Lower leg skin (tissue), 4 donors: Measurements from ENCODE around the gene CCM2. TPM values are rescaled to one million over a fixed set of nuclear protein-coding genes. Genes with fewer than 3 reads are reported as not detected.

Experiments used
- DNase-seq, 2 donors: peaks; one replicate each; pipeline ENCODE4 v3.0.0-alpha.2; 2019; ENCODE audit warnings: low spot score in 2 of 2
- H3K4me3 ChIP-seq: fragments of 200-600 bp; sonication (generic); 2 replicates; pipeline ENCODE4 v1.5.1; 2017; ENCODE audit warnings: mild to moderate bottlenecking, low read depth; ENCODE audit not compliant: poor library complexity, severe bottlenecking
- POLR2A ChIP-seq, 2 donors: fragments of 450-650 bp; IDR thresholded peaks; one replicate each; pipeline ENCODE4 v1.6.1; 2016 to 2017; ENCODE audit warnings: antibody characterized with exemption in 2 of 2, mild to moderate bottlenecking in 1 of 2, moderate library complexity in 1 of 2
- WGBS, 2 donors: methylation state at CpG; one replicate each; pipeline ENCODE4 v1.1.5; 2018; 5-methylcytosine and 5-hydroxymethylcytosine counted together
- intact Hi-C: fragments of 100-400 bp; cut with DNase I; formaldehyde crosslinking; loops from one replicate; pipeline ENCODE4 v1.15.0; 2023; ENCODE audit warnings: low total_unique reads
- total RNA-seq, 4 donors: library from RNA; depleted of rRNA; stranded (reverse); fragments of >200 nt; gene quantifications; one replicate each; pipeline ENCODE4 v1.1.0, GENCODE V29; 2016
- TF ChIP-seq, protein P1 (sequence below), 3 donors: fragments of 450-650 bp; IDR thresholded peaks; one replicate each; pipeline ENCODE4 v1.5.1; 2016; ENCODE audit warnings: antibody characterized with exemption in 3 of 3, mild to moderate bottlenecking in 3 of 3, moderate library complexity in 2 of 3

Gene CCM2
- total RNA-seq, 4 donors from 2014 or later = 25.1 to 45.7 (median 32.6) TPM

DNA sequence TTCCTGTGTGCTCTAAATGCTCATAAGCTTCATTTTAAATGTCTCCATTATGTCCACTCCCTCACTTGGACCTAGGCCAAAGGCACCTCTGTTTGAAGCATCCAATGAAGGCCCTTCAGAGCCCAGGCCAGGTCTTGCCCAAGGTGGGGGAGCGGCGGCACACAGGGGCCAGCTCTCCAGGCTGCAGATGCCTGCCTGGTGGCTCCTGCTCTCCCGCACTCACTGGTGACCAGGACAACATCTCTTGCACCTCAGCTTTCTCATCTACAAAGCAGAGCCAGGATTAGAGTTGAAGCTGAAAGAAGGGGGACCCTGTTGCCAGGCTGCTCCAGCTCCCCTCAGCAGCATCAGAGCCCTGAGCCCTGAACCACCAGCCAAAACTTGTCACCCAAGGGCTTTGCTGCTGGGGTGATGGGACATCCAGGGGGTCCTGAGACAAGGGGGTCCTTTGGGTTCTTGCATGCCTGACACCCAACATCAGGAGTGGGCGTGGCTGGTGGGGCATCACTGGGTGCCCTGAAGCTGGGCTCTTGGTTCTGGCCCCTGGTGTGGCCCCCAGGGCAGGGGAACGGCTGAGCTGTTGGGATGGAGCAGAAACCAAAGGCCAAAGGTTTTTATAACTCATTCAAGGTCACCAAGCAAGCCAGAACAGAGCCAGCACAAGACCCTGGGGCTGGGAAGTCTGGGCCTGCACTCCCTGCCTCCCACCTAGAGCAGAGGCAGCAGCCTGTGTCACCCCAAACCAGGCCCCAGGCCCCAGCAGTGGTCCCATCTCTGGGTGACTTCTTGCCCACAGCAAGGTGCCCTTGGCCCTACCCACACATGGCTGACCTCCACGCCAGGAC, 87.5 kb downstream of the CCM2 start:
- TF ChIP-seq, protein P1, sequence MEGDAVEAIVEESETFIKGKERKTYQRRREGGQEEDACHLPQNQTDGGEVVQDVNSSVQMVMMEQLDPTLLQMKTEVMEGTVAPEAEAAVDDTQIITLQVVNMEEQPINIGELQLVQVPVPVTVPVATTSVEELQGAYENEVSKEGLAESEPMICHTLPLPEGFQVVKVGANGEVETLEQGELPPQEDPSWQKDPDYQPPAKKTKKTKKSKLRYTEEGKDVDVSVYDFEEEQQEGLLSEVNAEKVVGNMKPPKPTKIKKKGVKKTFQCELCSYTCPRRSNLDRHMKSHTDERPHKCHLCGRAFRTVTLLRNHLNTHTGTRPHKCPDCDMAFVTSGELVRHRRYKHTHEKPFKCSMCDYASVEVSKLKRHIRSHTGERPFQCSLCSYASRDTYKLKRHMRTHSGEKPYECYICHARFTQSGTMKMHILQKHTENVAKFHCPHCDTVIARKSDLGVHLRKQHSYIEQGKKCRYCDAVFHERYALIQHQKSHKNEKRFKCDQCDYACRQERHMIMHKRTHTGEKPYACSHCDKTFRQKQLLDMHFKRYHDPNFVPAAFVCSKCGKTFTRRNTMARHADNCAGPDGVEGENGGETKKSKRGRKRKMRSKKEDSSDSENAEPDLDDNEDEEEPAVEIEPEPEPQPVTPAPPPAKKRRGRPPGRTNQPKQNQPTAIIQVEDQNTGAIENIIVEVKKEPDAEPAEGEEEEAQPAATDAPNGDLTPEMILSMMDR (IDR thresholded peaks at IDR 0.05) = no peak
- no peak for TF ChIP-seq POLR2A (IDR thresholded peaks at IDR 0.05)
- intact Hi-C loops = no loop called here
- DNase-seq = no peak
- WGBS, 2 donors = 86 to 99% methylated on average over 4 to 6 of the region's 6 CpGs
- no peak overlapping the region for H3K4me3 ChIP-seq

DNA sequence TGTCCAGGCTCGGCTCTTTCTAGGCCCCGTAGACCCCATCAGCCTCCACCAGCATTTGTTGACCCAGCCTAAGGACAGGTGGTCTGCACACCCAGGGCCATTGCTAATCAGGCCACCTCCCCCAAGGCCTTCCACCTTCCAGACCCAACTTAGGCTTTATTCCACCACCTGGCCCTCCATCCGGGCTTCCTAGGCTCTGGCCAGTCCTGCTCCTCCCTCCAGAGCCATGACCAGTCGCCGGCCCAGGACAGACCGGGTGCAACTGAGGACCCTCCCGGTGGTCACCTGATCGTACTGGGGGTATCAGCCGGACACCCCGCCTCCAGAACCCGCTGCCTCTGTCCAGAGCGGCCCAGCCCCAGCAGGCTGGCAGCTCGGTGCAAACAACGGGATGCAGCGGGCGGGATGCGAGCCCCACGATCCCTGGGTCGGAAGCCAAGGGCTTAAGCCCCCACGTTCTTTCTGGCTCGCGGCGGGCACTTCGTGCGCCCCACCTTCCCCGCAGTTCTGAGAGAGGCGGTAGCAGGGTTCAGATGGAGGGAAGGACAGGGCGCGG, 88.2 kb downstream of the CCM2 start:
- whole genome bisulfite sequencing, 2 donors = 49 to 57% methylated on average over 25 to 28 of the region's 29 CpGs
- intact Hi-C loops = no loop called here

DNA sequence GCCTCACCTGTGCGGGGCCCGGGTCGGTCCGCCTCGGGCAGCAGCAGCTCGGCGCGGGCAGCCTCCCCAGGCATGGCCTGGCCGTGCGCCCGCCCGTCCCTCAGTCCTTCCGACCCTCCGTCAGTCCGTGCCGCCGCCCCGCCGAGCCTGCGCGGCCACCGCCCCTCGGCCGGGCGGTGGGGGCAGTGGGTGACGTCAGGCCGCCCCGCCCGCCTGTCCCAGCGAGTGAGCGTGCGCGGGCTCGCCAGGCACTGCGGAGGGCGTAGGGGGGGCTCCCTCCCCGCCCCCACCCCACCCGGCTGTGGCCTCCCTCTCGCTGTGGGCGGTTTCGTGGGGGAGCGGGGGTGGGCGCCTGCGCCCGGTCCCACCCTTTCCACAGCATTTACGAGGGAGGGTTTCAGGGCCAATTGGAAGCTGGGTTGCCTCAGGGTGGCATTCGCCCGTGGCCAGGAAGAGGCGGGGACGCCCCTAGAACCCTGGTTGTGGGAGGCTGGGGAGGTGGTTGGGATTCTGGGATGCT, 88.9 kb downstream of the CCM2 start, which contains the start of gene NACAD:
NACAD (minus strand) TSS at position 149 of the 520 bp plus-strand sequence; CDS start at position 74, 75 bp downstream.
- TF ChIP-seq POLR2A (IDR thresholded peaks at IDR 0.05) = no peak
- TF ChIP-seq, protein P1 (IDR thresholded peaks at IDR 0.05) = no peak
- 0% methylated on average over 10 to 23 of the region's 50 CpGs for WGBS, 2 donors
- DNase-seq = no peak
- intact Hi-C loops = no loop called here
- H3K4me3 ChIP-seq = peak within 1 kb of the TSS; percentile 13

More for the DNA sequence above, 88.2 kb downstream of the CCM2 start:
- no peak for TF ChIP-seq POLR2A (IDR thresholded peaks at IDR 0.05)
- TF ChIP-seq, protein P1 (IDR thresholded peaks at IDR 0.05) = no peak
- no peak for DNase-seq
- H3K4me3 ChIP-seq = no peak overlapping the region

DNA sequence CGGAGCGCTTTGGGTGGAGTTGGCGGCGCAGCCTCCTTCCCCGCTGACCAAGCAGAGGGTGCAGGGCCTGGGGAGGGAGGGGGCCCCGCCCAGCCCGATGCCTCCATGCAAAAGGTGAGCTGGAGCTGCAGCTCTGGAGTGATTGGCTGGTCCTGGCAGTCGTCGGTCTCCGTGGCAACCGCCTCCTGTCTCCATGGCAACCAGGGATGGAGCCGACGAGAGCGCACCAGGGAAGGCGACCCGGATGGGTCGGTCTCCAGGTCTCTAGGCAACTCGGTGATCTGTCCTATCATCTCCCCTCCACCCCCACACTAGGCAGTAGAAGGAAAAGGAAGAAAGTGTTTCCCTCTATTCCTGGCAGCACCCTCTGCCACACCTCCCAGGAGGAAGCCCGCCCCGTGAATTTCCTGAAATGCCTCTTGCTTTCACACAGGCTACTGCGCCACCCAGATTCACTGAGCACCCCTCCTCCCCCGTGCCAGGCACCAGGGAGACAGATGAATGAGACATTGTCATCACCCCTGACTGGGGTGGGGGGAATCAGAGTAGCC, 89.4 kb downstream of the CCM2 start:
- no peak overlapping the region for H3K4me3 ChIP-seq
- intact Hi-C loops = no loop called here
- TF ChIP-seq POLR2A (IDR thresholded peaks at IDR 0.05) = no peak
- TF ChIP-seq, protein P1 (IDR thresholded peaks at IDR 0.05) = no peak
- 2% methylated on average over 19 to 20 of the region's 22 CpGs for WGBS, 2 donors
- DNase-seq = no peak

DNA sequence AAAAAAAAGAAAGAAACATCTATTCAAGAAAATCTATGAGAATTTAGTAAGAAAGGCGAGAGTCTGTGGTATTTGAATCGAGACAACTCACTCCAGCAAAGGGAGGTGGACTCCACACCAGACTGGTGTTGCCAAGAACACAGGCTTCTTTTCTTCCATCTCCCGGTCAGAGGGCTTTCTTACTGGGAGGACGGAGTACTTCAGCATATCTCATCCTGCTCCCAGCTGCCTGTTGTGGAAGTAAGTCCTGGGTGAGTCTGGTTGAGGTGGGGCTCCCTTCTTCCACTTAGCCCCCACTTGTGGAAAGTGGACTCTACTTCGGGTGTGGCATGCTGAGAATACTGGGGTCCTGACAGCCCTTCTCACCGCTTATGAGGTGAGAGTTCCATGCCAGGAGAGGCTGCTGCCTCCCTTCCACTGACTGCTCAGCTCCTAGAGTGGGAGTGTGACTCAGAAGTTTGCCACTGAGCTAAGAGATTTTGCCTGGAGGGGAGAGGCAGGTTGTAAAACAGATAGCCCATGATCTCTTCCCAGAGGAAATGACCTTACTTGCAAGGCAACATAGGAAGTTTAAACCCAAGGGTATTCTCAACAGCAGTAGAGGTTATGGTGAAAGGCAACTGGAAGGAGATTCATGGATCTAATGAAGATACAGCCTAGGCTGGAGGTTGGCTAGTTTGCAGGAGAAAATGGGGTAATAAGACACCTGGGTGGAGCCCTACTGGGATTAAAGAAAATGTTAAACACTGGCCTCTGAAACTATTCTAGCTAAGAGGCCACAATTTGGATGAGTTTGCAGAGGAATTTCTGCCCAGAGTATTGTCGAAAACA, 92.3 kb downstream of the CCM2 start:
- intact Hi-C loops = no loop called here
- no peak for DNase-seq
- no peak overlapping the region for H3K4me3 ChIP-seq
- 58 to 73% methylated on average over 7 of the region's 7 CpGs for WGBS, 2 donors
- TF ChIP-seq, protein P1 (IDR thresholded peaks at IDR 0.05) = no peak
- no peak for TF ChIP-seq POLR2A (IDR thresholded peaks at IDR 0.05)
